Transverse colon (tissue), 4 donors: ENCODE results near the gene FITM1.
A peak's percentile ranks its signal among the peaks of the same experiment; 100 is the strongest.

ENCODE experiments used
- CTCF ChIP-seq, 5 experiments: fragments of 200-600 bp in 3 of 5; fragments of 450-650 bp in 2 of 5; sonication (generic) in 3 of 5; IDR thresholded peaks; 1 replicate in 2 of 5; 2 replicates in 3 of 5; pipeline ENCODE4 v1.5.1; 2016 to 2017; ENCODE audit warnings: antibody characterized with exemption in 5 of 5, inconsistent platforms in 3 of 5, mild to moderate bottlenecking in 2 of 5, moderate library complexity in 1 of 5
- EP300 ChIP-seq: sonication (generic); formaldehyde crosslinking; IDR thresholded peaks from one replicate; pipeline ENCODE4 v1.6.1; 2017; ENCODE audit warnings: antibody characterized with exemption, low read depth
- POLR2A ChIP-seq: fragments of 450-650 bp; IDR thresholded peaks from one replicate; pipeline ENCODE4 v1.6.1; 2016; ENCODE audit warnings: antibody characterized with exemption, mild to moderate bottlenecking, moderate library complexity
- POLR2AphosphoS5 ChIP-seq, 3 donors: sonication (generic); formaldehyde crosslinking; IDR thresholded peaks; one replicate each; pipeline ENCODE4 v1.6.1; 2016; ENCODE audit warnings: antibody characterized with exemption in 3 of 3

- TF ChIP-seq CTCF (IDR thresholded peaks at IDR 0.05) (peak; percentile 49 to 92 (median 69)), POLR2A (peak; percentile 89), POLR2AphosphoS5 (IDR thresholded peaks at IDR 0.05) (peak; percentile 88 to 92 (median 91)), EP300 (no peak)
Observed at GRCh38 chr14:24141097-24141880, 10.8 kb downstream of the FITM1 start, which contains the start of gene EMC9.
